Osteoblast (primary cell): ENCODE measurements around the gene GGA1. TPM values are rescaled to one million over a fixed set of nuclear protein-coding genes. Genes with fewer than 3 reads are reported as not detected.

Experiments
- DNase-seq: peaks from one replicate; pipeline ENCODE4 v3.0.0; 2011; ENCODE audit warnings: low spot score, mixed read lengths; ENCODE audit not compliant: insufficient read length; ENCODE audit errors: missing footprints
- H2AFZ ChIP-seq: 2 replicates; pipeline ENCODE4 v1.6.0; 2011; ENCODE audit warnings: mild to moderate bottlenecking, low read length
- H3K27ac ChIP-seq: 2 replicates; pipeline ENCODE4 v1.5.1; 2011; ENCODE audit warnings: mild to moderate bottlenecking, low read depth, low read length, moderate library complexity
- H3K27me3 ChIP-seq: 2 replicates; pipeline ENCODE4 v1.6.0; 2012; ENCODE audit warnings: mild to moderate bottlenecking, control low read depth, inconsistent platforms, low read length, moderate library complexity; ENCODE audit not compliant: insufficient read depth
- H3K36me3 ChIP-seq: 2 replicates; pipeline ENCODE4 v1.5.1; 2011; ENCODE audit warnings: mild to moderate bottlenecking, low read length, control low read depth, moderate library complexity; ENCODE audit not compliant: insufficient read depth
- H3K4me1 ChIP-seq: 2 replicates; pipeline ENCODE4 v1.5.1; 2011; ENCODE audit warnings: mild to moderate bottlenecking, low read length, control low read depth, moderate library complexity; ENCODE audit not compliant: insufficient read depth
- H3K4me2 ChIP-seq: 2 replicates; pipeline ENCODE4 v1.6.0; 2011; ENCODE audit warnings: mild to moderate bottlenecking, low read length; ENCODE audit not compliant: insufficient read depth
- H3K4me3 ChIP-seq: fragments of 200-600 bp; sonication (generic); 3 replicates; pipeline ENCODE4 v1.5.1; 2012; ENCODE audit warnings: mild to moderate bottlenecking, low read length, inconsistent platforms; ENCODE audit not compliant: insufficient read depth
- H3K79me2 ChIP-seq: 2 replicates; pipeline ENCODE4 v1.6.0; 2012; ENCODE audit warnings: mild to moderate bottlenecking, low read length, control low read depth, inconsistent platforms; ENCODE audit not compliant: insufficient read depth
- H3K9me3 ChIP-seq: 2 replicates; pipeline ENCODE4 v1.5.1; 2011; ENCODE audit warnings: low read depth, low read length, control low read depth
- H4K20me1 ChIP-seq: 2 replicates; pipeline ENCODE4 v1.6.0; 2012; ENCODE audit warnings: mild to moderate bottlenecking, low read length, control low read depth; ENCODE audit not compliant: insufficient read depth
- CTCF ChIP-seq: IDR thresholded peaks from 2 replicates; pipeline ENCODE4 v1.5.1; 2011; ENCODE audit warnings: mild to moderate bottlenecking, low read depth, low read length, moderate library complexity; ENCODE audit errors: extremely low read depth
- total RNA-seq: library from RNA; depleted of rRNA; stranded (reverse); fragments of >200 nt; gene quantifications from 2 replicates; pipeline ENCODE4 v1.2.3, GENCODE V29; 2012

Gene GGA1
- total RNA-seq, 1 donor: 36.2 TPM

GRCh38 chr22:37626144-37626543 lies 17.5 kb downstream of the GGA1 start:
- H3K27ac ChIP-seq: no peak overlapping the region
- TF ChIP-seq CTCF: no peak
- no peak overlapping the region for H3K4me3 ChIP-seq
- no peaks in the 10 kb centered on the region for H3K79me2 ChIP-seq
- peaks cover 4% of the 10 kb centered on the region for H4K20me1 ChIP-seq
- H3K4me2 ChIP-seq: no peak overlapping the region
- no peaks in the 10 kb centered on the region for H3K9me3 ChIP-seq
- H2AFZ ChIP-seq: no peak overlapping the region
- DNase-seq: peak; percentile 72
- H3K36me3 ChIP-seq: peaks cover 34% of the 10 kb centered on the region
- no peaks in the 10 kb centered on the region for H3K27me3 ChIP-seq
- no peaks in the 10 kb centered on the region for H3K4me1 ChIP-seq

- no peak overlapping the region for H3K4me2 ChIP-seq
- H3K4me3 ChIP-seq: no peak overlapping the region
- H3K79me2 ChIP-seq: no peaks in the 10 kb centered on the region
- no peaks in the 10 kb centered on the region for H3K9me3 ChIP-seq
- H2AFZ ChIP-seq: no peak overlapping the region
- H3K4me1 ChIP-seq: no peaks in the 10 kb centered on the region
- peaks cover 34% of the 10 kb centered on the region for H3K36me3 ChIP-seq
- H3K27ac ChIP-seq: no peak overlapping the region
- H4K20me1 ChIP-seq: peaks cover 4% of the 10 kb centered on the region
- H3K27me3 ChIP-seq: no peaks in the 10 kb centered on the region
- TF ChIP-seq CTCF: no peak
- DNase-seq: no peak
Measured at GRCh38 chr22:37626556-37627075, 18.0 kb downstream of the GGA1 start.

- H3K27ac ChIP-seq: no peak overlapping the region
- no peak for TF ChIP-seq CTCF
- H3K4me3 ChIP-seq: no peak overlapping the region
- no peaks in the 10 kb centered on the region for H3K4me1 ChIP-seq
- H2AFZ ChIP-seq: no peak overlapping the region
- peaks cover 34% of the 10 kb centered on the region for H3K36me3 ChIP-seq
- H3K79me2 ChIP-seq: no peaks in the 10 kb centered on the region
- DNase-seq: peak; percentile 62
- peaks cover 4% of the 10 kb centered on the region for H4K20me1 ChIP-seq
- no peaks in the 10 kb centered on the region for H3K9me3 ChIP-seq
- H3K27me3 ChIP-seq: no peaks in the 10 kb centered on the region
- H3K4me2 ChIP-seq: no peak overlapping the region
Measured at GRCh38 chr22:37627121-37627520, 18.5 kb downstream of the GGA1 start.

- H3K27me3 ChIP-seq: no peaks in the 10 kb centered on the region
- H4K20me1 ChIP-seq: peaks cover 4% of the 10 kb centered on the region
- no peak overlapping the region for H3K4me2 ChIP-seq
- peaks cover 38% of the 10 kb centered on the region for H3K36me3 ChIP-seq
- no peak overlapping the region for H3K4me3 ChIP-seq
- no peaks in the 10 kb centered on the region for H3K79me2 ChIP-seq
- TF ChIP-seq CTCF: no peak
- no peak overlapping the region for H3K27ac ChIP-seq
- no peak overlapping the region for H2AFZ ChIP-seq
- H3K4me1 ChIP-seq: no peaks in the 10 kb centered on the region
- peak; percentile 72 for DNase-seq
- no peaks in the 10 kb centered on the region for H3K9me3 ChIP-seq
Measured at GRCh38 chr22:37627545-37627944, 18.9 kb downstream of the GGA1 start.
